ENCODE results near the gene RELA.

DNA sequence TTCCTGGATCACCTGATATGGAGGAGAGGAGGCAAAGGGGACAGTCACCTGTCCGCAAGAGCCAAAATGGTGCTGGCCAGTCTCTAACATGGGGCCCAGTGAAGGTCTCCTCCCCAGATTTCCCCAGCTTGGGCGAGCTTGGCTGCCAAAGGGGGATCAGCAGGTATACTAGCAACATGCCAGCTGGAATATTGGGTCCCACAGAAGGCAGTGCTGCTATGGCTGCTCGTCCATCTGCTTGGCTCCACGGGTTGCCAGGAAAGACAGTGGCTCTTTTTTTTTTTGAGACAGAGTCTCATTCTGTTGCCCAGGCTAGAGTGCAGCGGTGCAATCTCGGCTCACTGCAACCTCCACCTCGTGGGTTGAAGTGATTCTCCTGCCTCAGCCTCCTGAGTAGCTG is 36.6 kb upstream of the RELA start:
- TF ChIP-seq, protein P1, sequence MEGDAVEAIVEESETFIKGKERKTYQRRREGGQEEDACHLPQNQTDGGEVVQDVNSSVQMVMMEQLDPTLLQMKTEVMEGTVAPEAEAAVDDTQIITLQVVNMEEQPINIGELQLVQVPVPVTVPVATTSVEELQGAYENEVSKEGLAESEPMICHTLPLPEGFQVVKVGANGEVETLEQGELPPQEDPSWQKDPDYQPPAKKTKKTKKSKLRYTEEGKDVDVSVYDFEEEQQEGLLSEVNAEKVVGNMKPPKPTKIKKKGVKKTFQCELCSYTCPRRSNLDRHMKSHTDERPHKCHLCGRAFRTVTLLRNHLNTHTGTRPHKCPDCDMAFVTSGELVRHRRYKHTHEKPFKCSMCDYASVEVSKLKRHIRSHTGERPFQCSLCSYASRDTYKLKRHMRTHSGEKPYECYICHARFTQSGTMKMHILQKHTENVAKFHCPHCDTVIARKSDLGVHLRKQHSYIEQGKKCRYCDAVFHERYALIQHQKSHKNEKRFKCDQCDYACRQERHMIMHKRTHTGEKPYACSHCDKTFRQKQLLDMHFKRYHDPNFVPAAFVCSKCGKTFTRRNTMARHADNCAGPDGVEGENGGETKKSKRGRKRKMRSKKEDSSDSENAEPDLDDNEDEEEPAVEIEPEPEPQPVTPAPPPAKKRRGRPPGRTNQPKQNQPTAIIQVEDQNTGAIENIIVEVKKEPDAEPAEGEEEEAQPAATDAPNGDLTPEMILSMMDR (IDR thresholded peaks at IDR 0.05; ENCODE audit: low read depth, low read length) = no peak
- no peak for TF ChIP-seq EZH2phosphoT487 (IDR thresholded peaks at IDR 0.05; ENCODE audit: low read depth)
